ENCODE data around the gene HAUS7. TPM values are rescaled to one million over a fixed set of nuclear protein-coding genes. Genes with fewer than 3 reads are reported as not detected.

HAUS7 gene
- total RNA-seq, 2 experiments from 2014 or later: 42.5 to 47.9 TPM

- Histone ChIP-seq H3K27ac (ENCODE audit: low read depth, low read length, poor library complexity, severe bottlenecking) (no peak overlapping the region), H3K9me3 (ENCODE audit: low read length) (no peaks in the 10 kb centered on the region), H3K4me3 (ENCODE audit: low read depth, low read length, poor library complexity, severe bottlenecking) (no peak overlapping the region), H3K36me3 (ENCODE audit: insufficient read depth, low read length) (no peaks in the 10 kb centered on the region), H3K4me1 (ENCODE audit: insufficient read depth, low read length, poor library complexity, severe bottlenecking) (no peaks in the 10 kb centered on the region), H3K4me2 (ENCODE audit: low read length) (no peak overlapping the region), H4K20me1 (ENCODE audit: insufficient read depth, low read length) (no peaks in the 10 kb centered on the region), H3K9me2 (ENCODE audit: insufficient read depth, low read length) (no peaks in the 10 kb centered on the region), H2AFZ (ENCODE audit: low read length) (no peak overlapping the region), H3K79me2 (ENCODE audit: insufficient read depth, low read depth, low read length) (no peaks in the 10 kb centered on the region)
- intact Hi-C loops (cut with micrococcal nuclease; ENCODE audit: unreplicated experiment): loop anchor here (5.0 kb wide), 4 partner anchors 37 to 567 kb away; partner anchors contain the start of gene HAUS7
- TF ChIP-seq, protein P1, sequence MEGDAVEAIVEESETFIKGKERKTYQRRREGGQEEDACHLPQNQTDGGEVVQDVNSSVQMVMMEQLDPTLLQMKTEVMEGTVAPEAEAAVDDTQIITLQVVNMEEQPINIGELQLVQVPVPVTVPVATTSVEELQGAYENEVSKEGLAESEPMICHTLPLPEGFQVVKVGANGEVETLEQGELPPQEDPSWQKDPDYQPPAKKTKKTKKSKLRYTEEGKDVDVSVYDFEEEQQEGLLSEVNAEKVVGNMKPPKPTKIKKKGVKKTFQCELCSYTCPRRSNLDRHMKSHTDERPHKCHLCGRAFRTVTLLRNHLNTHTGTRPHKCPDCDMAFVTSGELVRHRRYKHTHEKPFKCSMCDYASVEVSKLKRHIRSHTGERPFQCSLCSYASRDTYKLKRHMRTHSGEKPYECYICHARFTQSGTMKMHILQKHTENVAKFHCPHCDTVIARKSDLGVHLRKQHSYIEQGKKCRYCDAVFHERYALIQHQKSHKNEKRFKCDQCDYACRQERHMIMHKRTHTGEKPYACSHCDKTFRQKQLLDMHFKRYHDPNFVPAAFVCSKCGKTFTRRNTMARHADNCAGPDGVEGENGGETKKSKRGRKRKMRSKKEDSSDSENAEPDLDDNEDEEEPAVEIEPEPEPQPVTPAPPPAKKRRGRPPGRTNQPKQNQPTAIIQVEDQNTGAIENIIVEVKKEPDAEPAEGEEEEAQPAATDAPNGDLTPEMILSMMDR (conservative IDR thresholded peaks at IDR 0.05; ENCODE audit: low read length): no peak
- no peak for TF ChIP-seq EZH2phosphoT487 (IDR thresholded peaks at IDR 0.05; ENCODE audit: borderline replicate concordance, low read depth, low read length)
- no TSS peak for BruUV-seq (replicated peaks)
- no peak for DNase-seq (ENCODE audit: low spot score)
- POLR2A ChIA-PET: no interaction called here
- CTCF ChIA-PET (ENCODE audit: unreplicated experiment): interaction anchor here (0.6 kb wide), 3 partner anchors 38 to 399 kb away, joined by 3 to 6 read pairs (median 4); no protein-coding TSS in a partner anchor
Observed at GRCh38 chrX:153509592-153509991, 39.2 kb upstream of the HAUS7 start.

GRCh38 chrX:153507484-153508178, 37.3 kb upstream of the HAUS7 start:
- no peak overlapping the region for H2AFZ ChIP-seq (ENCODE audit: low read length)

More at GRCh38 chrX:153507484-153508178, 37.3 kb upstream of the HAUS7 start:
- H3K4me2 ChIP-seq (ENCODE audit: low read length): no peak overlapping the region
- DNase-seq (ENCODE audit: low spot score): peak; percentile 70
- no peak for TF ChIP-seq EZH2phosphoT487 (IDR thresholded peaks at IDR 0.05; ENCODE audit: borderline replicate concordance, low read depth, low read length)
- TF ChIP-seq, protein P1 (conservative IDR thresholded peaks at IDR 0.05; ENCODE audit: low read length): peak; percentile 74
- no TSS peak for BruUV-seq (replicated peaks)
- no peaks in the 10 kb centered on the region for H3K9me2 ChIP-seq (ENCODE audit: insufficient read depth, low read length)
- H3K4me3 ChIP-seq (ENCODE audit: low read depth, low read length, poor library complexity, severe bottlenecking): no peak overlapping the region
- no peaks in the 10 kb centered on the region for H3K4me1 ChIP-seq (ENCODE audit: insufficient read depth, low read length, poor library complexity, severe bottlenecking)
- H3K9me3 ChIP-seq (ENCODE audit: low read length): no peaks in the 10 kb centered on the region
- no peak overlapping the region for H3K27ac ChIP-seq (ENCODE audit: low read depth, low read length, poor library complexity, severe bottlenecking)
- H3K36me3 ChIP-seq (ENCODE audit: insufficient read depth, low read length): no peaks in the 10 kb centered on the region
- no peaks in the 10 kb centered on the region for H3K79me2 ChIP-seq (ENCODE audit: insufficient read depth, low read depth, low read length)
- H4K20me1 ChIP-seq (ENCODE audit: insufficient read depth, low read length): no peaks in the 10 kb centered on the region
- ChIA-PET CTCF (ENCODE audit: unreplicated experiment) (interaction anchor here (1.1 to 1.5 kb wide), 2 partner anchors 35 to 475 kb away, joined by 3 to 4 read pairs; no protein-coding TSS in a partner anchor), POLR2A (no interaction called here)
- intact Hi-C loops (cut with micrococcal nuclease; ENCODE audit: unreplicated experiment): loop anchor here (2.0 to 5.0 kb wide), 5 partner anchors 35 to 565 kb away; partner anchors contain the start of gene HAUS7
